CD14-positive monocyte (primary cell): ENCODE results near the gene CDH5. TPM values are rescaled to one million over a fixed set of nuclear protein-coding genes. Genes with fewer than 3 reads are reported as not detected.

Experiments
- DNase-seq, 3 donors: peaks; one replicate each; pipeline ENCODE4 v3.0.0-alpha.2; 2011 to 2022
- H2AFZ ChIP-seq: 2 replicates; pipeline ENCODE4 v1.6.0; 2012; ENCODE audit warnings: mild to moderate bottlenecking, low read depth, low read length, inconsistent platforms; ENCODE audit not compliant: insufficient read depth, poor library complexity, severe bottlenecking
- H3K27ac ChIP-seq, 2 donors: 1 replicate in 1 of 2; 2 replicates in 1 of 2; pipeline ENCODE4 v1.5.1; 2012 to 2013; ENCODE audit warnings: low read length in 2 of 2, control low read depth in 1 of 2, inconsistent platforms in 1 of 2, low read depth in 1 of 2, mild to moderate bottlenecking in 1 of 2
- H3K27me3 ChIP-seq, 2 donors: one replicate each; pipeline versions ENCODE4 v1.6.0 to v1.6.1; 2011 to 2013; ENCODE audit warnings: low read length in 2 of 2; ENCODE audit not compliant: control insufficient read depth in 2 of 2, insufficient read depth in 2 of 2
- H3K36me3 ChIP-seq, 2 donors: replicated peaks in 1 of 2; 1 replicate in 1 of 2; 2 replicates in 1 of 2; pipeline versions ENCODE4 v1.5.1 to v1.6.1; 2012 to 2013; ENCODE audit warnings: low read length in 2 of 2, control low read depth in 1 of 2, inconsistent platforms in 1 of 2, mild to moderate bottlenecking in 1 of 2; ENCODE audit not compliant: insufficient read depth in 2 of 2, control insufficient read depth in 1 of 2
- H3K4me1 ChIP-seq, 2 donors: 1 replicate in 1 of 2; 2 replicates in 1 of 2; pipeline versions ENCODE4 v1.5.1 to v1.6.1; 2012 to 2013; ENCODE audit warnings: low read length in 2 of 2, control low read depth in 1 of 2, inconsistent platforms in 1 of 2, mild to moderate bottlenecking in 1 of 2, moderate library complexity in 1 of 2; ENCODE audit not compliant: insufficient read depth in 2 of 2, control insufficient read depth in 1 of 2
- H3K4me2 ChIP-seq: replicated peaks from 2 replicates; pipeline ENCODE3; 2012; ENCODE audit warnings: low read length, moderate library complexity, mild to moderate bottlenecking; ENCODE audit not compliant: poor library complexity, severe bottlenecking; ENCODE audit errors: extremely low read depth
- H3K4me3 ChIP-seq, 3 experiments: fragments of 200-600 bp in 1 of 3; sonication (generic) in 1 of 3; replicated peaks in 1 of 3; 1 replicate in 2 of 3; 2 replicates in 1 of 3; pipeline ENCODE4 v1.5.1; 2011 to 2013; ENCODE audit warnings: low read length in 3 of 3, mild to moderate bottlenecking in 3 of 3, control low read depth in 2 of 3, low read depth in 2 of 3, inconsistent platforms in 1 of 3, moderate library complexity in 1 of 3
- H3K79me2 ChIP-seq: 2 replicates; pipeline ENCODE4 v1.6.0; 2012; ENCODE audit warnings: mild to moderate bottlenecking, control low read depth, inconsistent platforms, low read length, moderate library complexity; ENCODE audit not compliant: insufficient read depth
- H3K9ac ChIP-seq: 2 replicates; pipeline ENCODE4 v1.6.0; 2017; ENCODE audit warnings: low read length, mild to moderate bottlenecking; ENCODE audit not compliant: insufficient read depth, poor library complexity, severe bottlenecking
- H3K9me3 ChIP-seq, 2 donors: replicated peaks in 1 of 2; 1 replicate in 1 of 2; 2 replicates in 1 of 2; pipeline versions ENCODE4 v1.5.1 to v1.6.1; 2012 to 2013; ENCODE audit warnings: low read length in 2 of 2, control low read depth in 1 of 2; ENCODE audit not compliant: control insufficient read depth in 1 of 2, insufficient read depth in 1 of 2
- H4K20me1 ChIP-seq: 2 replicates; pipeline ENCODE4 v1.6.0; 2012; ENCODE audit warnings: mild to moderate bottlenecking, low read length, control low read depth, moderate library complexity; ENCODE audit not compliant: insufficient read depth
- H3K27ac Mint-ChIP-seq, 7 donors: one replicate each; pipeline ENCODE4 v1.8.0; 2020; ENCODE audit warnings: mild to moderate bottlenecking in 7 of 7, mixed read lengths in 7 of 7, moderate library complexity in 6 of 7, inconsistent platforms in 2 of 7
- H3K27me3 Mint-ChIP-seq, 3 donors: one replicate each; pipeline ENCODE4 v1.8.0; 2021 to 2022; ENCODE audit warnings: low read depth in 3 of 3, mild to moderate bottlenecking in 3 of 3, mixed read lengths in 3 of 3, moderate library complexity in 3 of 3, inconsistent platforms in 1 of 3
- H3K36me3 Mint-ChIP-seq, 2 donors: one replicate each; pipeline ENCODE4 v1.8.0; 2020; ENCODE audit warnings: mixed read lengths in 2 of 2, inconsistent platforms in 1 of 2, mild to moderate bottlenecking in 1 of 2
- H3K4me1 Mint-ChIP-seq: one replicate; pipeline ENCODE4 v1.8.0; 2020; ENCODE audit warnings: mild to moderate bottlenecking, mixed read lengths
- H3K4me3 Mint-ChIP-seq, 2 donors: one replicate each; pipeline ENCODE4 v1.8.0; 2020; ENCODE audit warnings: mild to moderate bottlenecking in 2 of 2, mixed read lengths in 2 of 2, moderate library complexity in 1 of 2
- H3K9me3 Mint-ChIP-seq, 7 donors: one replicate each; pipeline ENCODE4 v1.8.0; 2020 to 2022; ENCODE audit warnings: mixed read lengths in 7 of 7, mild to moderate bottlenecking in 6 of 7, moderate library complexity in 6 of 7, inconsistent platforms in 2 of 7
- WGBS: methylation state at CpG from one replicate; pipeline ENCODE4 v1.1.5; 2013; ENCODE audit warnings: missing lambda C conversion rate; ENCODE audit not compliant: insufficient coverage; 5-methylcytosine and 5-hydroxymethylcytosine counted together
- intact Hi-C, 2 donors: fragments of 100-400 bp; cut with micrococcal nuclease; formaldehyde crosslinking; loops; one replicate each; pipeline versions ENCODE4 v1.15.0 to v1.15.1; 2023
- polyA plus RNA-seq, 3 donors: library from polyadenylated mRNA; depleted of rRNA in 1 of 3; unstranded in 2 of 3; stranded (reverse) in 1 of 3; fragments of 300-500 nt in 2 of 3; fragments of >200 nt in 1 of 3; fragmentation: Illumina TruSeq in 2 of 3; gene quantifications; 1 replicate in 2 of 3; 2 replicates in 1 of 3; pipeline ENCODE4 v1.2.3, GENCODE V29; 2012 to 2021
- TF ChIP-seq, protein P1 (sequence below): fragments of 200-600 bp; IDR thresholded peaks from one replicate; pipeline ENCODE4 v1.8.0; 2022; ENCODE audit warnings: antibody characterized with exemption, mild to moderate bottlenecking

CDH5 gene
- polyA plus RNA-seq, 3 donors, result 0.12 to 0.22 TPM; not detected in 1

DNA sequence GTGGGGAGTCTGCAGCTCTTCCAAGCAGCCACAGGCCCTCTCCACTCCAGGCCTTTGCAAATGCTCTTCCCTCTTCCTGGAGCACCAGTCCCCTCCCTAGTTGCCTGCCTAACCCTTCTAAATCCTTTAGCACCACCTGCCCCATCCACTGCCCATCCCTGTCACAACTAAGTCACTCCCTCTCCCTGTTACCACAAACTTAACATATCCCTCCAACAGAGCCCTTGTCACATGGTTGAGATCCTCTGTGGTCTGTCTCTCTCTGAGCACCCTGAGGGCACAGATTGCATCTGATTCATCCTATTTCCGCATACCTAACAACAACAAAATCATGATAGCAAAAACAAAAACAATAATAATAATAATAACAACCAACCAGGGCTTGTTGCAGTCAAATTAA, 49.6 kb downstream of the CDH5 start:
- H3K36me3 ChIP-seq, result no peaks in the 10 kb centered on the region
- H3K27ac ChIP-seq, result no peak overlapping the region
- no peaks in the 10 kb centered on the region for H4K20me1 ChIP-seq
- H3K4me2 ChIP-seq, result no peak overlapping the region
- intact Hi-C loops, result no loop called here
- Mint-ChIP-seq H3K36me3 (peaks cover 0 to 2% of the 10 kb centered on the region in 2 donors), H3K4me1 (peaks cover 21% of the 10 kb centered on the region), H3K4me3 (no peak overlapping the region), H3K27me3 (peaks cover 10 to 17% (median 16%) of the 10 kb centered on the region in 3 donors), H3K27ac (peak overlapping the region in 1 of 7 donors; percentile 36), H3K9me3 (peaks cover 4 to 18% (median 10%) of the 10 kb centered on the region in 7 donors)
- no peak overlapping the region for H3K9ac ChIP-seq
- H3K4me1 ChIP-seq, result peaks cover 0 to 5% of the 10 kb centered on the region in 2 donors
- TF ChIP-seq, protein P1, sequence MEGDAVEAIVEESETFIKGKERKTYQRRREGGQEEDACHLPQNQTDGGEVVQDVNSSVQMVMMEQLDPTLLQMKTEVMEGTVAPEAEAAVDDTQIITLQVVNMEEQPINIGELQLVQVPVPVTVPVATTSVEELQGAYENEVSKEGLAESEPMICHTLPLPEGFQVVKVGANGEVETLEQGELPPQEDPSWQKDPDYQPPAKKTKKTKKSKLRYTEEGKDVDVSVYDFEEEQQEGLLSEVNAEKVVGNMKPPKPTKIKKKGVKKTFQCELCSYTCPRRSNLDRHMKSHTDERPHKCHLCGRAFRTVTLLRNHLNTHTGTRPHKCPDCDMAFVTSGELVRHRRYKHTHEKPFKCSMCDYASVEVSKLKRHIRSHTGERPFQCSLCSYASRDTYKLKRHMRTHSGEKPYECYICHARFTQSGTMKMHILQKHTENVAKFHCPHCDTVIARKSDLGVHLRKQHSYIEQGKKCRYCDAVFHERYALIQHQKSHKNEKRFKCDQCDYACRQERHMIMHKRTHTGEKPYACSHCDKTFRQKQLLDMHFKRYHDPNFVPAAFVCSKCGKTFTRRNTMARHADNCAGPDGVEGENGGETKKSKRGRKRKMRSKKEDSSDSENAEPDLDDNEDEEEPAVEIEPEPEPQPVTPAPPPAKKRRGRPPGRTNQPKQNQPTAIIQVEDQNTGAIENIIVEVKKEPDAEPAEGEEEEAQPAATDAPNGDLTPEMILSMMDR, result no peak
- WGBS, result no CpG with 5 or more reads among the region's 1 CpG
- H3K9me3 ChIP-seq, result peaks cover 0 to 6% of the 10 kb centered on the region in 2 donors
- no peak for DNase-seq
- peaks cover 7 to 13% of the 10 kb centered on the region in 2 donors for H3K27me3 ChIP-seq
- no peaks in the 10 kb centered on the region for H3K79me2 ChIP-seq
- H2AFZ ChIP-seq, result no peak overlapping the region
- no peak overlapping the region for H3K4me3 ChIP-seq

DNA sequence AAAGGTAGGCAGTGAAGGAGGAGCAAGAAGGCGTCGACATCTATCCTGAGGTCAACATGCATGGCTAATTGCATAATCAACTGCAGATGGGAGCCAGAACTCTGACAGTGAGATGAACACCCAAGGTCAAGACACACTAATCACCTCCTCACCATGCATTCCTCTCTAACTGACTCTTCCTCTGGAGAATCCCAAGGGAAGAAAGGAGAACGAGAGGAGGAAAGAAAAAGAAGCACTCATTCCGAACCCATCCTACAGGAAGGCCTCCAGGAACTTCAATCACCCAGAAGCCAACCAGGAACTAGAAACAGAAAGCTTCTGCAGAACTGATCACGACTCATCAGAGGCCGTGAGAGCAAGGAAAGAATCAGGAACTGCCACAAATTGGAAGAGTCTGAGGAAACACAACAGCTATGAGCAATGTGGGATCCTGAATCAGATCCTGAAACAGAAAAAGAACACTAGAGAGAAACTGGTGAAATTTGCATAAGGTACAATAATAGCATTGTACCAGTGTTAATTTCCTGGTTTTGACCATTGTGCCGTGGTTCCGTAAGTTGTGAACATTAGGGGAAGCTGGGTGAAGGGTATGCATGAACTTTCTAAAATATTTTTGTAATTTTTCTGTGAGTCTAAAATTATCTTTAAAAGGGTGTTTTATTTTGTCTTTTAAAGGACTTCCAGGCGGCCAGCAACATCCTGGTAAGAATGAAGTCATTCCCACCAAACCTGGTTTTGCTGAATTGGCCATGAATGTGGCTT, 50.6 kb downstream of the CDH5 start:
- peaks cover 0 to 5% of the 10 kb centered on the region in 2 donors for H3K4me1 ChIP-seq
- H3K27ac Mint-ChIP-seq, result peak overlapping the region in 2 of 7 donors; percentile 27 to 76

More for the DNA sequence above, 50.6 kb downstream of the CDH5 start:
- intact Hi-C loops, result no loop called here
- Mint-ChIP-seq H3K4me1 (peaks cover 21% of the 10 kb centered on the region), H3K4me3 (peak overlapping the region in 1 of 2 donors; percentile 31), H3K9me3 (peaks cover 2 to 23% (median 11%) of the 10 kb centered on the region in 7 donors), H3K27me3 (peaks cover 18 to 25% (median 21%) of the 10 kb centered on the region in 3 donors), H3K36me3 (no peaks in the 10 kb centered on the region)
- 20% methylated on average over 3 of the region's 9 CpGs for WGBS
- no peaks in the 10 kb centered on the region for H3K79me2 ChIP-seq
- no peak overlapping the region for H3K4me3 ChIP-seq
- H3K27me3 ChIP-seq, result peaks cover 13 to 19% of the 10 kb centered on the region in 2 donors
- peaks cover 0 to 6% of the 10 kb centered on the region in 2 donors for H3K9me3 ChIP-seq
- H3K36me3 ChIP-seq, result no peaks in the 10 kb centered on the region
- H3K4me2 ChIP-seq, result no peak overlapping the region
- H3K9ac ChIP-seq, result no peak overlapping the region
- DNase-seq, result peak in 2 of 3 donors; percentile 5 to 21
- TF ChIP-seq, protein P1, result no peak
- H2AFZ ChIP-seq, result no peak overlapping the region
- H4K20me1 ChIP-seq, result no peaks in the 10 kb centered on the region
- no peak overlapping the region for H3K27ac ChIP-seq
